Esophagus muscularis mucosa (tissue), 2 donors: Measurements from ENCODE around the gene SIRPD.

Experiments
- EP300 ChIP-seq: sonication (generic); formaldehyde crosslinking; IDR thresholded peaks from one replicate; pipeline ENCODE4 v1.6.1; 2017; ENCODE audit warnings: antibody characterized with exemption
- POLR2A ChIP-seq: fragments of 450-650 bp; IDR thresholded peaks from one replicate; pipeline ENCODE4 v1.6.1; 2017; ENCODE audit warnings: antibody characterized with exemption, moderate library complexity, mild to moderate bottlenecking, low read depth

DNA sequence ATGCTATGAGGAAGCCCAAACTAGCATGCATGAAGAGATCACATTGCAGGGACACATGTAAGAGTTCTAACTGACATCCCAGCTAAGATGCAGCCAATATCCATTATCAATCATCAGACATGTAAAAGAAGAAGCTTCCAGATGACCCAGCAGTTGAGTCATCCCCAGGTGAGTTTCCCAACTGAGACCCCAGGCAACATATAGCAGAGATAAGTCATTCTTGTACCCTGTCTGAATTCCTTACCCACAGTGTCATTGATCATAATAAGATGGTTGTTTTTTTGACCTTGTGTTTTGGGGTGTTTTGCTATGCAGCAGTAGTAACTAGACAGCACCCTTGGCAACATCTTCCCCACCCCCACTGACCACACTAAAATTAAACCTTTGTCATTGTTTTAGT, 18.9 kb downstream of the SIRPD start:
- no peak for TF ChIP-seq POLR2A
- no peak for TF ChIP-seq EP300
